ENCODE data around the gene OR10R2.

The OR10R2 gene

DNA sequence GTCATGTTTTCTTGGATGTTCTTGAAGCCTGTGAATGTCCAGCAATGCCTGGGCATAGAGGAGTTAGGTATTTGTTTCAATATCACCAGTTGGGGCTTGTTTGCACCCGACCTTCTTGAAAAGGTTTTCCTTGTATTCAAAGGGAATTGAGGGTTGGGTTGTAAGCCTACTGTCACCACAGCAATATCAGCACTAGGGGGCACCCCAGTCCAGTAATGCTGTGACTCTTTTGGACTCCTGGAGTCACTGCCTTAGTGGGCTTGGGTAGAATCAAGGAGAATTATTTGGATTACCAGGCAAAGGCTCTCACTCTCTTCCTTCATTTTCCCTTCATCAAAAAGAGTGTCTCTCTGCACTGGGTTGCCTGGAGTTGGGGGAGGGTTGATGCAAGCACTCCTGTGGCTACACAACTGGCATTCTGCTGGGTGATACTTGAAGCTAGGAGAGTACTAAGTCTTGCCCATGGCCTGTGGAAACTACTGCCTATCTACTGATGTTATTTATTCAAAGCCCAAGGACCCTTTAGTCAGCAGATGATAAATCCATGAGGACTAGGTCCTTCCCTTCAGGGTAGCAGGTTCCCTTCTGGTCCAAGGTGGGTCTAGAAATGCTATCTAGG lies 34.5 kb downstream of the OR10R2 start:
- no peak overlapping the region for H3K27ac ChIP-seq
- TF ChIP-seq, protein P1, sequence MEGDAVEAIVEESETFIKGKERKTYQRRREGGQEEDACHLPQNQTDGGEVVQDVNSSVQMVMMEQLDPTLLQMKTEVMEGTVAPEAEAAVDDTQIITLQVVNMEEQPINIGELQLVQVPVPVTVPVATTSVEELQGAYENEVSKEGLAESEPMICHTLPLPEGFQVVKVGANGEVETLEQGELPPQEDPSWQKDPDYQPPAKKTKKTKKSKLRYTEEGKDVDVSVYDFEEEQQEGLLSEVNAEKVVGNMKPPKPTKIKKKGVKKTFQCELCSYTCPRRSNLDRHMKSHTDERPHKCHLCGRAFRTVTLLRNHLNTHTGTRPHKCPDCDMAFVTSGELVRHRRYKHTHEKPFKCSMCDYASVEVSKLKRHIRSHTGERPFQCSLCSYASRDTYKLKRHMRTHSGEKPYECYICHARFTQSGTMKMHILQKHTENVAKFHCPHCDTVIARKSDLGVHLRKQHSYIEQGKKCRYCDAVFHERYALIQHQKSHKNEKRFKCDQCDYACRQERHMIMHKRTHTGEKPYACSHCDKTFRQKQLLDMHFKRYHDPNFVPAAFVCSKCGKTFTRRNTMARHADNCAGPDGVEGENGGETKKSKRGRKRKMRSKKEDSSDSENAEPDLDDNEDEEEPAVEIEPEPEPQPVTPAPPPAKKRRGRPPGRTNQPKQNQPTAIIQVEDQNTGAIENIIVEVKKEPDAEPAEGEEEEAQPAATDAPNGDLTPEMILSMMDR (conservative IDR thresholded peaks at IDR 0.05): peak; percentile 65
- no peak for TF ChIP-seq ZFX (IDR thresholded peaks at IDR 0.05)

DNA sequence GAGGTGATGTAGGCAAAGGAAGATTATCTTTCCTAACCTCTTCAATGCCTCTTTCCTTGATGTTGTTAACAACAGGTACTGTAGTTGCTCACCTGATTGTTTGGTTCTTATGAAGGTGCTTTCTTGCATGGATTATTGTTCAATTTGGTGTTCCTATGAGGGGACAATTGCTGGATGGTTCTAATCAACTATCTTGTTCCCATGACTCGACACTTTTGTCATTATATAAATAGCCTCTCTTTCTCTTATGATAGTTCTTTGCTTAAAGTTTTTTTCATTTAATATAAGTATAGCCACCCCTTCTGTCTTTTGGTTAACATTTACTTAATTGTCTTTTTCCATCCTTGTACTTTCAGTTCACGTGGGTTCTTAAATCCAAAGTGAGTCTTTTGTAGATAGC lies 35.5 kb downstream of the OR10R2 start:
- no peak for TF ChIP-seq ZFX (IDR thresholded peaks at IDR 0.05)
- TF ChIP-seq, protein P1 (conservative IDR thresholded peaks at IDR 0.05): no peak
- no peak overlapping the region for H3K27ac ChIP-seq

DNA sequence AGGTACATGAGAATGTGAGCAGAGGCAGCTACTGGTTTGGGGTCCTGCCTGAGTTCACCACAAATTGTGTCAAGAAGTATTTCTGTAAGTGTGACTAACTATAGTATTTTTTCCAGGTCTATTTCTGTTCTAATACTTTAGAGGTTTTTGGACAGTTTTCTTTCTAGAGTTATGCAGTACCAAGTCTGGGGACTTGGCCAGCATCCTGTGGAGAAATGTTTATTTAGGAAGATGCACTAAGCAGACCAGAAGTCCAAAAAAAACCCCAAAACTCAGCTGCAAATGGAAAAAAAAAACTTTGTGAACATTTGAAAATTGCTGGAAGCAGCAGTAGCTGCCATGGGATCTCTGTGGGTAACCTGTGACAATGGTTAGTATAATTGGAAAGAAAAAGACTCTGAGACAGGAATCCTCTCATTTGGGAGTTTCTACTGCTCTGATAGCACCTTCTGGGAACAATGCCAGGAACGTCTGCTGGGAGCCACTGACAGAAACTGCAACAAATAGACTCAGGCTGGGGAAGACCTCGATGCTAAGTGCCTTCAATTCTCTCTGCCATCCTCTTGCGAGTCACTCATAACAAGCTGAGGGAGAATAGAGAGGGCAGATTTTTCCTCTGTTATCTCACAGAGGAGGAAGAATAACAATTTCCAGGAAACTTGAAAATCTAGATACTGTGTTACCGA lies 37.6 kb downstream of the OR10R2 start:
- H3K27ac ChIP-seq: no peak overlapping the region
- TF ChIP-seq ZFX (IDR thresholded peaks at IDR 0.05): no peak
- TF ChIP-seq, protein P1 (conservative IDR thresholded peaks at IDR 0.05): no peak

DNA sequence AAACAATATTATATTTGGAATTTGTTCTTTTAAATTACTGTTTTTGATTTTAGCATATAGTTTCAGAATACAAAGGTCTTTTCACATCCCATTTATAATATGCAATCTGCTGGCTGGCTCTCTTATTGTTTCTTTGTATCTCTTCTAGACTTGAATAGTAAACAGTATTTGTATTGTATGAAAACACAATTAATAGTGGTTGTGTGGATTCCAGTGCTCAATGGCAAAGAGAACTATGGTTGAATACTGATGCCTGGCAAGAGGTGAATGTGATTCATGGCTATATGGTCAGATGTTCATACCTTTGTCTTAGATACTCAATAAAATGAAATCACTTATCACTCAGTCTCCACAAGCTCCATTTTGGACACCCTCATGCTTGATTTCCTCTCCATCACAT lies 44.9 kb downstream of the OR10R2 start:
- no peak overlapping the region for H3K27ac ChIP-seq
- TF ChIP-seq ZFX (IDR thresholded peaks at IDR 0.05): no peak
- TF ChIP-seq, protein P1 (conservative IDR thresholded peaks at IDR 0.05): no peak

DNA sequence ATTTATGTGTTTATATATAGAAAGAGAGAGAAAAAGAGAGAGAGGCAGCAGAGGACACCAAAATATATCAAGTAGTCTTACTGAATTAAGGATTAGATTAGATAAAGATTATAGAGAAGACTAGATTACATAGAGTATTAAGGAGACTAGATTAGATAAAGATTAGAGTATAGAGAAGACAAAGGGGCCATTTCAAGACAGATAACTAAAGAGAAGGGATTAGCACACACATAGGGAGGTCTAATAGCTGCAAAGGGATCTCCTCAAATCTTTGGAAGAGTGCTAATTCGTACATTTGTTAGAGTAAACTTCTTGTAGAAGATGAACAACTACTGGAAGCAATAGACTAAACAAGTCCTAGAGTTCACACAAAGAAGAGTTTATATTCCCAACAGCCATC lies 48.0 kb downstream of the OR10R2 start:
- H3K27ac ChIP-seq: no peak overlapping the region
- TF ChIP-seq, protein P1 (conservative IDR thresholded peaks at IDR 0.05): no peak
- no peak for TF ChIP-seq ZFX (IDR thresholded peaks at IDR 0.05)

DNA sequence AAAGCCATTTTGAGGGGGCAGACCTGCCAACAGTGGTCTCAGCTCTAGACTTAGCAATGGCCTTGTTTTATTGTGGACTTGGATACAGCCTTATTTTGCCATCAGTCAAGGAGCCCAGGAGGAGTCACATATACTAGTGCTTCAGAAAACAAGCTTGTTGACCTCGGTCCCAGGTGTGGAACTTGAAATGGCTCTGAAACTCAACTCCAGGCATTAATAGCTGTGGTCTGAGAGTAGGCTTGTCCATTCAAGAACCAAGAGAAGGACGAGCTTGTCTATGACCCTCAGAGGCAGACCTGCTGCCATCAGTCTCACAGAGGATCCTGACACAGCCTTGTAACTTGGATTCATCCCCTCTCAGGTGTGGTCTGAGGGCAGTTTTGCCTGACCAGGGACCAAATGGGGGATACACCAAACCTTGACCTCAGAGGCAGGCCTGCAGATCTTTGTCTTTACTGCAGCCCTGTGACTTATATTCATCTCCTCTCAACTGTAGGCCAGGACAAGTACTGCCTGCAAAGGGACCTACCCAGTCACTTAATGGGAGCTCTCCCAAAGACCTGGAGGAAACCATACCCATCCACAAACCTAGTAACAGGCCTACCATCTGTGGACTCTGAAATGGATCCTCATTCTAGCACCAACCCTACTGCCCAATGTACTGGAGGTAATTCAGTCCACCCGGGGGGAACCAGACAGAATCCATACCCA lies 49.1 kb downstream of the OR10R2 start:
- no peak overlapping the region for H3K27ac ChIP-seq
- TF ChIP-seq, protein P1 (conservative IDR thresholded peaks at IDR 0.05): no peak
- no peak for TF ChIP-seq ZFX (IDR thresholded peaks at IDR 0.05)

DNA sequence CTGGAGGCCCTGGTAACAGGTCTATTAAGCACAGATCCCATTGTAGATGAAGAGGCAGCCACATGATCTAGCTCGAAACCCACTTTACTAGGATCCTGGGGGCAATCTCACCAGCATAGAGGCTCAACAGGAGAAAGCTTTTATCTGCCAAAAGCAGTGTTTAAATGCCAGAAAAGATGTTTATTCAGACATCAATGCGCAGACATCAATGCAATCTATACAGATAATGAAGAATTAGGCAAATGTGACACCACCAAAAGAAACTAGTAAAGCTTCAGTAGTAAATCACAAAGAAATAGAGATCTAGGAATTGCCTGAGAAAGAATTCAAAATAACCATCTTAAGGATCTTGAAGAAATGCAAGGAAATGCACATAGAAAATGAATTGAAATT lies 49.6 kb downstream of the OR10R2 start:
- H3K27ac ChIP-seq: no peak overlapping the region
- TF ChIP-seq, protein P1 (conservative IDR thresholded peaks at IDR 0.05): no peak
- TF ChIP-seq ZFX (IDR thresholded peaks at IDR 0.05): no peak
